Prostate gland (tissue), 2 donors: ENCODE measurements around the gene TMTC1.

ENCODE experiments used
- CTCF ChIP-seq, 4 experiments: fragments of 200-600 bp in 2 of 4; fragments of 450-650 bp in 2 of 4; sonication (generic) in 2 of 4; IDR thresholded peaks; 1 replicate in 3 of 4; 2 replicates in 1 of 4; pipeline ENCODE4 v1.5.1; 2016 to 2019; ENCODE audit warnings: antibody characterized with exemption in 4 of 4, mild to moderate bottlenecking in 2 of 4, moderate library complexity in 2 of 4
- POLR2AphosphoS5 ChIP-seq: sonication (generic); formaldehyde crosslinking; IDR thresholded peaks from one replicate; pipeline ENCODE4 v1.6.1; 2017; ENCODE audit warnings: antibody characterized with exemption

- no peak for TF ChIP-seq CTCF (IDR thresholded peaks at IDR 0.05)
- TF ChIP-seq POLR2AphosphoS5: no peak
These were observed 32.1 kb downstream of the TMTC1 start for GRCh38 chr12:29751676-29752075.
